IPS-NIHi11 (cell line): ENCODE data around the gene SH3RF3.
"Not testable (repeated sequence)": the region's sequence is repeated elsewhere in the genome, so short reads cannot be mapped to it uniquely, and the experiment has no call there.

ENCODE experiments used
- DNase-seq: peaks from one replicate; pipeline ENCODE4 v3.0.0; 2012; ENCODE audit warnings: mixed read lengths, low spot score

SH3RF3 gene

GRCh38 chr2:109118321-109118720 is 10.7 kb upstream of the SH3RF3 start:
- DNase-seq, result no peak

- no peak for DNase-seq
Observed at GRCh38 chr2:109120166-109120565, 8.8 kb upstream of the SH3RF3 start.

- DNase-seq, result not testable (repeated sequence)
Observed at GRCh38 chr2:109120686-109121085, 8.3 kb upstream of the SH3RF3 start.

- DNase-seq, result no peak
Observed at GRCh38 chr2:109123586-109124201, 5.3 kb upstream of the SH3RF3 start.

GRCh38 chr2:109124982-109125592 is 3.9 kb upstream of the SH3RF3 start:
- no peak for DNase-seq

- DNase-seq, result no peak
Observed at GRCh38 chr2:109125593-109126500, 3.2 kb upstream of the SH3RF3 start.

GRCh38 chr2:109126501-109126860 is 2.5 kb upstream of the SH3RF3 start:
- no peak for DNase-seq

DNA sequence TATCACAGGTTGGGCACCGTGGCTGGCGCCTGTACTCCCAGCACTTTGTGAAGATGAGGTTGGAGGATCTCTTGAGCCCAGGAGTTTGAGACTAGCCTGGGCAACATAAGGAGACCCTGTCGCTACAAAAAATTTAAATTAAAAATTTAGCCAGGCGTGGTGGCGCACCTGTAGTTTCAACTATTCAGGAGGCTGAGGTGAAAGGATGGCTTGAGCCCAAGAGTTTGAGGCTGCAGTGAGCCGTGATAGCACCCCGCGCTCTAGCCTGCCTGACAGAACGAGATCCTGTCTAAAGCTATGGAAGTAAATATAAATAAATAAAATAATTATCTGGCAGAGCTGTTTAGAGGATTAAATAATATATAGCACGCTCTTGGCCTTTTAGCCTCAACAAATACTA is 1.4 kb upstream of the SH3RF3 start:
- DNase-seq, result no peak

DNA sequence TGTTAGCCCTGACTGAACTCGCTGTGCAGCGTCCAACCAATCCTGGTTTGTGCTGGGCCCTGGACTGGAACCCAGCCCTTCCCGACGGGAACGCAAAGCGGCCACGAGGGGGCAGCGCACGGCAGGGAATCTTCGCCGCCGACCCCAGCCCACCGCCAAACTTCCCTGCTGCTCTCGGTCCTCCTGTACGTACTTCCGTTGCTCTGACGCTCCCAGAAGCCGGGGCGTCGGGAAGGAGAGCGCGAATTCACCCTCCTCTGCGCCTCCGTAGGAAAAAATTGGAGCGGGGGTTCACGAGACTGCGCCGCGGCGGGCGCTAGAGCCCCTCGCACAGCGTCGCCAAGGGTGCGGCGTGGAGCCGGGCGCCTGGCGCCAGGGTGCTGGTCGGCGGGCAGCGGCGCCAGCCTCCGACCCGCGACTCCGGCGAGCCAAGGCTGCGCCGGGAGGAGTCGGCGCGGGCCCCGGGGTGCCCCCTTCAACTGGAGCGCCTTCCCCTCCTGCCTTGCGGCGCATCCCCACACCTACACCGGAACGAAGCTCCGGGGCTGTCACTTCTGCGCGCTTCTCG is 873 bp upstream of the SH3RF3 start:
- DNase-seq, result peak; percentile 97

- peak; percentile 56 for DNase-seq
Observed at GRCh38 chr2:109129356-109129920, 433 bp downstream of the SH3RF3 start.

DNA sequence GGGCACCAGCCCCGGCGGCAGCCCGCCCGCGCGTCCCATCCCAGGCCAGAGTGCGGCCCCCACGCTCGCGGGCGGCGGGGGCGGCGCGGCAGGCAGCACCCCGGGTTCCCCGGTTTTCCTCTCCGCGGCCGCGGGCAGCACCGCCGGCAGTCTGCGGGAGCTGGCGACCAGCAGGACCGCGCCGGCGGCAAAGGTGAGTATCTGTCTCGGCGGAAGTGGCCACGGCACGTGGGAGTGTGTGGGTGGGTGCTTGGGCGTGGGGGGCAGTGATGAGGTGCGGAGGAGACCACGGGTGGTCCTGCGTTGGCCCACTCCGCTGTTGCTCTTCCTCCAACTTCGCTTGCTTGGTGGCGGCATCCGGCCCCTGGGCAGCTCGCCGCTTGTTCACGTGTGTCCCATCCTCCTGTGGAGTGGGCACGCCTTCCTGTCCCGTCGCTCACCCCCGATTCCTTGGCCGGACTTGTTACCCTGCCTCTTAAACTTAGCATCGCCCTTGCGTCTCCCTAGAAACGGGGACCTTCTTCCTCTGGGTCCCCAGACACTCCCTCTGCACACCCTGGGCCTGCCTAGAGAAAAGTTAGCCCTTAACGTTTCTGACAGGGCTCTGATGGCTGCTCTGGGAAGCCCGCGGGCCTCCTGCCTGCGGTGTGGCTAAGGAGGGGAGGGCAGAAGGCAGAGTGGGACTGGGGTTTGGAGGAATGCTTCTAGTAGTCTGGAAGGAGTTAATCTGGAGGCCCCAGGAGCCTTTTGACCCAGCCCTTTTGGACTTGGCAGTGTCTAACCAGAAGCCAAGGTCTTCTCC is 1.1 kb downstream of the SH3RF3 start:
- DNase-seq, result no peak

DNA sequence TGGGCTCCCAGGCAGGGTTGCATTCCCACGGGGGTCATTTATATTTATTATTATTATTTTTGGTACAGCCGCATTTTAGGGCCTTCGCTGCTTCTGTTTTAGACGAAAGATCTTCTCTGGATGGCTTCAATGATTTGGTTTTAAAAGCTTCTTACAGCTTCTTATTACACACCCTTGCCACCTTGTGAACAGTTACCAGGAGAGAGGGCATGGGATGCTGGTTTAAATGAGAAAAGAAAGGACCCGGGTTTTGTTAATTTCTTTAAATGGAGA is 1.7 kb downstream of the SH3RF3 start:
- DNase-seq, result no peak

DNA sequence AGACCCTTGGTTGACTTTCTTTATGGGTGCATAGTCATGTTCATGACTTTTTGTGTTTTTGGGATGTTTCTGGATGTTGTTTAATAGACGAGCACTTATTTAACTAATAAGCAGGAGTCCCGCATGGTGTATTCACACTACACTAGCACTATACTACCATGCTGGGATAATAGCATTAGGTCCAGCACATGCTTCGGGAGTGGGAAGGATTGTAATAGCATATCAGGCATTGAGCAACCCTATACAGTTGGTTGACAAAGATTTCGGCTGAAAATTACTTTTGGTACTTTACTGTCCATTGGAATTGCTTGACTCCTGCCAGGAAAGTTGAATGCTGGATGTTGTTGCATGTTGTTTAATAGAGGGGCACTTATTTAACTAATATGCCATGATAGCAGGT is 2.8 kb downstream of the SH3RF3 start:
- DNase-seq, result no peak

DNA sequence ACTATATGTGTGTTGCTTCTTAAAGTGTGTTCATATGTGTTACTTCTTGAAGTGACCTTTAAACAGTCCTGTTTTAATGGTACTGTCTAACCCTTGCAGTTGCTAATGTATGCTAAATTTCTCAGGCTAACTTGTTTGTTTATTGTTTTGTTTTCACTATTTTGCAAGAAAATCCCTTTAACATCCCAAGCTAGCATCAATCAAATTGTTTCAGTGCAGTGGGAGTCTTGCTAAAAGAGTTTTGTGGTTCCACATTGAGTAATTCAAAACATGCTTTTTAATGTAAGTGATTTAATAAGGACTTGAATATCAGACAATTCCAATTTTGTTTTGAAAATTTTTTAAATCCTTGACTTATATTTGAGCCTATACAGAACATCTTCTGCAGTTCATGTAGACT is 3.6 kb downstream of the SH3RF3 start:
- DNase-seq, result no peak

DNA sequence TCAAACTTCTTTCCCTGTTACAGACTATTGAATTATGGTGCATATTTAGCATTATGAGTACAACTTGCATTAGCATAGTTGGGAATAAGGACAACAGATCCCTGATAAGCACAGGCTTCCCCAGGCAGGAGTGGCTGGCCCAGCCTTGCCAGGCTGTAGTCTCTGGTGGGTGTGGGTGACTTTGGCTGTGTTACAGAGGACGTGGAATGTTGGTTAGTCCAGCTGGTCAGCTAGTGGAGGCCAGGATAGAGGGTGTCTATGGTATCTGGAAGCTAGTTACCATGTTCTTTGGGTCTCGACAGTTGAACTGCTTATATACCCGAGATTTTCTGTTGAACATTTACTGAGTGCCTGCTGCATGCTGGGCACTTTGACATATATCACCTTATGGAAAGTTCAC is 4.7 kb downstream of the SH3RF3 start:
- no peak for DNase-seq

DNA sequence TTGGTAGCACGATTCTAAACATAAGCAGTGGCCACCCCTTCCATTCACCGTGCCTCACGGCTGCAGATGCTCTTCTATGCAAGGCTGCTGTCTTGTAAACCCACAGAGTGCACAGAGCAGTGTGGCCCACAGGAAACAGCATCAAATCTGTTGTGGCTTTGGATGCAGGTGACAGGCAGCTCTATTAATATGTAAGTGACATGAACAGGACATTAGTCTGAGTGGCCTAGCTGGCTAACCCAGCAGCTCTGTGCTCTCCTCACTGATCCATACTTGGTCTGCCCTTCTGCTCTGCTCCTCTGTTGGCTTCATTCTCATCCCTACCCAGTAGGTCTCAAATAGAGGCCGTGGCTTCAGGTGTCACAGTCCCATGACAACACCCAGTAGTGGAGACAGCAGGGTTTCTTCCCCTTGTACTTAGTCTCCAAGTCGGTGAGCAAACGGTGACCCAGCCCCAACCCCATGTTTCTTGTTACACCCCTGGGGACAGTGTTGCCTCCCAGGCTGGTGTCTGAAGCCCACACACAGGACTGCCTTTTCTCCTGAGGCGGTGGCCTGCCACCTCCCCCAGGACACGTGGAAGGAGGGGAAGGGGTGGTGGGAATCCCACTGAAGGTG is 5.8 kb downstream of the SH3RF3 start:
- no peak for DNase-seq

- no peak for DNase-seq
Observed at GRCh38 chr2:109135359-109136197, 6.6 kb downstream of the SH3RF3 start.

DNA sequence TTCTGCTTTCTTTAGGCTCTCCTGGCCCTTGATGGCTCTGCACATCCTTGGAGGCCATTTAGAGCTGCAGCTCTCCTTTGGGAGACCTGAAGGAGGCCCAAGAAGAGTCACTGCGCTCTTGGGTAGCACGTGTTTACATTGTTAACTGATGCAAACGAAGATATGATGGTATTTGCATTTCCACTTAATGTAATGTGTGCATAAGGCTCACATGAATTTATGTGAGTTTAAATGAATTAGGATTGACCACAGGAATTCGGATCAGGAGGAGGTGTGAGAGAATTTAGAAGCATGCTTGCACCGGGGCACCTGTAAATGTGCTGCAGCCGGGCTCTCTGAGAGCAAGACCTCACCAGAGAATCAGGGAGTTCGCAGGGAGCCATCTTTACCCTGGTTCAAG is 7.5 kb downstream of the SH3RF3 start:
- no peak for DNase-seq

GRCh38 chr2:109137616-109138015 is 8.6 kb downstream of the SH3RF3 start:
- no peak for DNase-seq

- DNase-seq, result no peak
Observed at GRCh38 chr2:109138449-109138848, 9.4 kb downstream of the SH3RF3 start.

GRCh38 chr2:109139002-109139401 is 10.0 kb downstream of the SH3RF3 start:
- DNase-seq, result no peak
